ENCODE measurements around the gene ZSCAN29. TPM values are rescaled to one million over a fixed set of nuclear protein-coding genes. Genes with fewer than 3 reads are reported as not detected.

The ZSCAN29 gene
- total RNA-seq = 29.8 and 31.9 TPM in 2 replicates
- polyA plus RNA-seq = 6.2 and 6.5 TPM in 2 replicates
- polyA plus RNA-seq (2012) = 6.3 and 9.6 TPM in 2 replicates
- polyA minus RNA-seq (ENCODE audit: low replicate concordance) = 2.4 and 10.3 TPM in 2 replicates

DNA sequence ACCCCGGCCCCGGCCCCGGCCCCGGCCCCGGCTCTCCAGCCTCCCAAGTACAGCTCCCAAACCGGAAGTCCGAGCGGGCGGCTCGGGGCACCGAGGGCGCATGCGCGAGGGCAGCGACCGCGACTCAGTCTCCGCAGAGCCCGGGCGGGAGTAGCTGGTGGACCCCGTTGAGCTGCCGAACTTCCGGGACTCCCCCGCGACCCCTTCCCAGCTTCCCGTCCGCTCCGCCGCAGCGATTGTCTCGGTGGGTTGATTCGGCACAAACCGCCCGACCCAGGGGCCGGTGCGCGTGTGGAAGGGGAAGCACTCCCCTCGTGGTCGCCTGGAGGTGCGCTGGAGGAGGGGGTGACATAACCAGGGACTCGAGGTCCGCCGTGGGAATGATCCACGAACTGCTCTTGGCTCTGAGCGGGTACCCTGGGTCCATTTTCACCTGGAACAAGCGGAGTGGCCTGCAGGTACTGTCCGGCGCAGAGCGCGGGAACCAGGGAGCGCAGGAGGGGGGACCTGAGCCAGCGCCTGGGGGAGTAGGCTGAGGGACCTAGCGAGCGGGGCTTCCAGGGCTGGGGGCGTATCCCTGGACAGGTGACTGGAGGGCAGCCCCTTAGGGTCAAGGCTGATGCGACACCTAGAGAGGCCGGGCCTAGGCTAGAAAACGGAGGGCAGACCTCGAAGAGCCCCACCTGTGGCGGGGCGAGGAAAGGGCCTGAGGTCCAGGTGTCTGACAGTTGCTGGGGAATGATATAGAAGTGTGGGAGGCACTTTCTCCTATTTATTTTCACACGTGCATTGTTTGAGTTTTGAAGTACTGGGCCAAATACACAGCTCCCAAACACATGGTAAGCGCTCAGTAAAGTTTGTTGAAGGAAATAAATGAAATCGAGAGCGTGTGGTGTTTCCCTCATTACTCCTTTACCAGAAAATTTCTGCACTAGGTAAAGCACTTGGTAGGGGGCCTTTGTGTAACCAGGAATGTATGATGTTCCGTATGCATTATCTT lies at the start of gene ZSCAN29, which contains the start of gene TUBGCP4:
TSS of gene ZSCAN29 (minus strand) at position 69 of the 1,000 bp plus-strand sequence. CDS start 1,130 bp downstream, outside the sequence.
TSS of gene TUBGCP4 (plus strand) at position 127 of the 1,000 bp plus-strand sequence. CDS start at position 381, 254 bp downstream.
- Histone ChIP-seq H3K27me3 (ENCODE audit: control insufficient read depth, insufficient read depth, low read length) (no peaks in the 10 kb centered on the region), H3K36me3 (ENCODE audit: control insufficient read depth, insufficient read depth, low read length) (no peaks in the 10 kb centered on the region), H4K20me1 (ENCODE audit: control insufficient read depth, extremely low read depth, insufficient read depth, low read length) (no peaks in the 10 kb centered on the region), H2AFZ (ENCODE audit: low read length) (peak within 1 kb of the TSS; percentile 96), H3K4me3 (replicated peaks in 1 of 4; ENCODE audit: control extremely low read depth in 1 of 4, insufficient read depth in 1 of 4, low read depth in 3 of 4, low read length in 4 of 4) (peak within 1 kb of the TSS; percentile 64 to 89 (median 74)), H3K9me3 (ENCODE audit: control insufficient read depth, insufficient read depth, low read depth, low read length) (no peaks in the 10 kb centered on the region), H3K9ac (ENCODE audit: insufficient read depth, low read length) (peak within 1 kb of the TSS; percentile 76), H3K79me2 (ENCODE audit: control insufficient read depth, insufficient read depth, low read length) (peaks cover 18% of the 10 kb centered on the region), H3K27ac (ENCODE audit: insufficient read depth, low read length) (peak within 1 kb of the TSS; percentile 62), H3K4me1 (ENCODE audit: control insufficient read depth, extremely low read depth, insufficient read depth, low read length) (peaks cover 7% of the 10 kb centered on the region), H3K4me2 (ENCODE audit: extremely low read depth, insufficient read depth, low read length) (peak within 1 kb of the TSS; percentile 94)
- TF ChIP-seq EZH2 (IDR thresholded peaks at IDR 0.05; ENCODE audit: low read length, missing control alignments) = no peak
- TF ChIP-seq, protein P1, sequence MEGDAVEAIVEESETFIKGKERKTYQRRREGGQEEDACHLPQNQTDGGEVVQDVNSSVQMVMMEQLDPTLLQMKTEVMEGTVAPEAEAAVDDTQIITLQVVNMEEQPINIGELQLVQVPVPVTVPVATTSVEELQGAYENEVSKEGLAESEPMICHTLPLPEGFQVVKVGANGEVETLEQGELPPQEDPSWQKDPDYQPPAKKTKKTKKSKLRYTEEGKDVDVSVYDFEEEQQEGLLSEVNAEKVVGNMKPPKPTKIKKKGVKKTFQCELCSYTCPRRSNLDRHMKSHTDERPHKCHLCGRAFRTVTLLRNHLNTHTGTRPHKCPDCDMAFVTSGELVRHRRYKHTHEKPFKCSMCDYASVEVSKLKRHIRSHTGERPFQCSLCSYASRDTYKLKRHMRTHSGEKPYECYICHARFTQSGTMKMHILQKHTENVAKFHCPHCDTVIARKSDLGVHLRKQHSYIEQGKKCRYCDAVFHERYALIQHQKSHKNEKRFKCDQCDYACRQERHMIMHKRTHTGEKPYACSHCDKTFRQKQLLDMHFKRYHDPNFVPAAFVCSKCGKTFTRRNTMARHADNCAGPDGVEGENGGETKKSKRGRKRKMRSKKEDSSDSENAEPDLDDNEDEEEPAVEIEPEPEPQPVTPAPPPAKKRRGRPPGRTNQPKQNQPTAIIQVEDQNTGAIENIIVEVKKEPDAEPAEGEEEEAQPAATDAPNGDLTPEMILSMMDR (conservative IDR thresholded peaks at IDR 0.05 in 1 of 2, IDR thresholded peaks at IDR 0.05 in 1 of 2; ENCODE audit: low read depth in 1 of 2, low read length in 2 of 2) = peak; percentile 16 to 25
- DNase-seq (ENCODE audit: low read depth in 2 of 2) = peak; percentile 63 to 71

DNA sequence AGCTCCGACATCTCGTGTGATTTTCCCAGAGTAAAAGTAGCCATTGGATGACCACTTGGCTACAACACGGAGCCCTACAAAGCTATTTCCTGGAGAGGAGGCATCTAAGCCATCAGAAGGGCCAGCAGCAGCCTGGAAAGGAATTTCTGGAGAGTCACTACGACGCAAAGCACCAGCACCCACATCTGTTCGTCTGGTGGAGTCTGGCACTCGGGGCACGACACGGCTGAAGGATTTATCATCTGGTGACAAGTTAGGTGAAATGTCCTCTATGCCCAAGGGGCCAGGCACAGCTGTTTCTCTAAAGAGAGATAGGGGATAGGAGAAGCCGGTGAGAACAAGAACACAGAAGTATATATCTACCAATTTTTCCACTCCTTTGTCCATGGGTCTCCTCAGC lies 49.6 kb upstream of the ZSCAN29 start:
- Histone ChIP-seq H3K36me3 (ENCODE audit: control insufficient read depth, insufficient read depth, low read length) (peaks cover 15% of the 10 kb centered on the region), H3K4me3 (replicated peaks in 1 of 4; ENCODE audit: control extremely low read depth in 1 of 4, insufficient read depth in 1 of 4, low read depth in 3 of 4, low read length in 4 of 4) (no peak overlapping the region), H3K79me2 (ENCODE audit: control insufficient read depth, insufficient read depth, low read length) (no peaks in the 10 kb centered on the region), H3K4me1 (ENCODE audit: control insufficient read depth, extremely low read depth, insufficient read depth, low read length) (no peaks in the 10 kb centered on the region), H3K27me3 (ENCODE audit: control insufficient read depth, insufficient read depth, low read length) (no peaks in the 10 kb centered on the region), H4K20me1 (ENCODE audit: control insufficient read depth, extremely low read depth, insufficient read depth, low read length) (no peaks in the 10 kb centered on the region), H3K27ac (ENCODE audit: insufficient read depth, low read length) (no peak overlapping the region), H3K9me3 (ENCODE audit: control insufficient read depth, insufficient read depth, low read depth, low read length) (no peaks in the 10 kb centered on the region), H3K9ac (ENCODE audit: insufficient read depth, low read length) (no peak overlapping the region), H3K4me2 (ENCODE audit: extremely low read depth, insufficient read depth, low read length) (no peak overlapping the region), H2AFZ (ENCODE audit: low read length) (no peak overlapping the region)
- DNase-seq (ENCODE audit: low read depth in 2 of 2) = no peak
- TF ChIP-seq EZH2 (IDR thresholded peaks at IDR 0.05; ENCODE audit: low read length, missing control alignments) = no peak
- TF ChIP-seq, protein P1 (conservative IDR thresholded peaks at IDR 0.05 in 1 of 2, IDR thresholded peaks at IDR 0.05 in 1 of 2; ENCODE audit: low read depth in 1 of 2, low read length in 2 of 2) = no peak

- no peak overlapping the region for H3K9ac ChIP-seq (ENCODE audit: insufficient read depth, low read length)
- H3K79me2 ChIP-seq (ENCODE audit: control insufficient read depth, insufficient read depth, low read length) = no peaks in the 10 kb centered on the region
- H2AFZ ChIP-seq (ENCODE audit: low read length) = no peak overlapping the region
- TF ChIP-seq, protein P1 (conservative IDR thresholded peaks at IDR 0.05 in 1 of 2, IDR thresholded peaks at IDR 0.05 in 1 of 2; ENCODE audit: low read depth in 1 of 2, low read length in 2 of 2) = no peak
- TF ChIP-seq EZH2 (IDR thresholded peaks at IDR 0.05; ENCODE audit: low read length, missing control alignments) = no peak
- no peaks in the 10 kb centered on the region for H3K9me3 ChIP-seq (ENCODE audit: control insufficient read depth, insufficient read depth, low read depth, low read length)
- DNase-seq (ENCODE audit: low read depth in 2 of 2) = no peak
- peaks cover 8% of the 10 kb centered on the region for H3K36me3 ChIP-seq (ENCODE audit: control insufficient read depth, insufficient read depth, low read length)
- no peak overlapping the region for H3K4me3 ChIP-seq (replicated peaks in 1 of 4; ENCODE audit: control extremely low read depth in 1 of 4, insufficient read depth in 1 of 4, low read depth in 3 of 4, low read length in 4 of 4)
- H3K4me1 ChIP-seq (ENCODE audit: control insufficient read depth, extremely low read depth, insufficient read depth, low read length) = no peaks in the 10 kb centered on the region
- no peaks in the 10 kb centered on the region for H4K20me1 ChIP-seq (ENCODE audit: control insufficient read depth, extremely low read depth, insufficient read depth, low read length)
- no peak overlapping the region for H3K4me2 ChIP-seq (ENCODE audit: extremely low read depth, insufficient read depth, low read length)
- H3K27me3 ChIP-seq (ENCODE audit: control insufficient read depth, insufficient read depth, low read length) = no peaks in the 10 kb centered on the region
- H3K27ac ChIP-seq (ENCODE audit: insufficient read depth, low read length) = no peak overlapping the region
Measured at GRCh38 chr15:43414196-43414595, 43.4 kb upstream of the ZSCAN29 start.
